Panc1 (cell line): Measurements from ENCODE around the gene KIR3DL3. TPM values are rescaled to one million over a fixed set of nuclear protein-coding genes. Genes with fewer than 3 reads are reported as not detected.

Experiments
- ATAC-seq: fragments of 200-7000 bp; cut with Tn5 transposase; 2 replicates; pipeline ENCODE4 v1.9.1; 2020; ENCODE audit warnings: mild to moderate bottlenecking, moderate library complexity
- BruUV-seq: library from RNA; stranded (reverse); fragments of 400-500 nt; replicated peaks from 2 replicates; lab custom pipeline; 2021; lab: Mats Ljungman, UMichigan
- CTCF ChIA-PET: fragments of 300-600 bp; sonication (Branson Sonifier 250); formaldehyde crosslinking; loops from one replicate; lab custom pipeline; 2022; ENCODE audit warnings: antibody characterized with exemption; lab: Charles Lee
- POLR2A ChIA-PET: fragments of 300-600 bp; sonication (Branson Sonifier 250); formaldehyde crosslinking; loops from one replicate; lab custom pipeline; 2022; ENCODE audit warnings: antibody characterized with exemption; lab: Charles Lee
- DNase-seq: peaks from one replicate; pipeline ENCODE4 v3.0.0-alpha.2; 2010; ENCODE audit warnings: low read depth, low spot score
- H3K27ac ChIP-seq: 2 replicates; pipeline ENCODE4 v1.5.1; 2011; ENCODE audit warnings: mild to moderate bottlenecking, low read length, inconsistent platforms
- H3K27me3 ChIP-seq: fragments of 200-500 bp; sonication (Bioruptor generic); 2 replicates; pipeline ENCODE4 v1.6.0; 2014; ENCODE audit warnings: low read length, inconsistent platforms; ENCODE audit not compliant: control insufficient read depth, insufficient read depth
- H3K36me3 ChIP-seq: fragments of 200-500 bp; sonication (Bioruptor generic); 2 replicates; pipeline ENCODE4 v1.5.1; 2014; ENCODE audit warnings: inconsistent platforms, mild to moderate bottlenecking, low read length, moderate library complexity; ENCODE audit not compliant: control insufficient read depth, insufficient read depth
- H3K4me1 ChIP-seq: 2 replicates; pipeline ENCODE4 v1.5.1; 2011; ENCODE audit warnings: inconsistent platforms, mild to moderate bottlenecking, low read length, moderate library complexity; ENCODE audit not compliant: control insufficient read depth, insufficient read depth
- H3K4me3 ChIP-seq, 2 experiments: 2 replicates each; pipeline ENCODE4 v1.5.1; 2011 to 2012; ENCODE audit warnings: low read depth in 2 of 2, low read length in 2 of 2, mild to moderate bottlenecking in 2 of 2, inconsistent platforms in 1 of 2, moderate library complexity in 1 of 2
- H3K9me3 ChIP-seq: fragments of 200-500 bp; sonication (Bioruptor generic); 2 replicates; pipeline ENCODE4 v1.5.1; 2014; ENCODE audit warnings: low read depth, mild to moderate bottlenecking, inconsistent platforms, low read length, moderate library complexity; ENCODE audit not compliant: control insufficient read depth, insufficient read depth
- CTCF ChIP-seq: fragments of 450-650 bp; IDR thresholded peaks from 2 replicates; pipeline ENCODE4 v1.5.1; 2017; ENCODE audit warnings: mild to moderate bottlenecking
- POLR2AphosphoS5 ChIP-seq: IDR thresholded peaks from 2 replicates; pipeline ENCODE4 v1.6.1; 2012; ENCODE audit warnings: mild to moderate bottlenecking, low read depth, low read length, moderate library complexity
- REST ChIP-seq, 2 experiments: IDR thresholded peaks; 2 replicates each; pipeline ENCODE4 v1.6.1; 2011 to 2012; ENCODE audit warnings: low read depth in 2 of 2, control low read depth in 1 of 2, low read length in 1 of 2, mild to moderate bottlenecking in 1 of 2, moderate library complexity in 1 of 2; ENCODE audit not compliant: insufficient read depth in 1 of 2
- SIN3A ChIP-seq: IDR thresholded peaks from 2 replicates; pipeline ENCODE4 v1.6.1; 2012; ENCODE audit warnings: low read depth, mild to moderate bottlenecking, low read length, moderate library complexity, borderline replicate concordance; ENCODE audit not compliant: insufficient read depth
- TCF7L2 ChIP-seq: IDR thresholded peaks from 2 replicates; pipeline ENCODE4 v1.6.1; 2011; ENCODE audit warnings: mild to moderate bottlenecking, low read depth, low read length, inconsistent platforms
- in situ Hi-C: cut with HindIII; loops from 2 replicates; pipeline ENCODE4 v1.10.0; 2016; ENCODE audit warnings: low sequenced_read_pairs, low pct_unique_long_range_greater_than_20kb
- intact Hi-C: fragments of 100-400 bp; cut with micrococcal nuclease; formaldehyde crosslinking; loops from one replicate; pipeline ENCODE4 v1.10.0; 2022; ENCODE audit not compliant: unreplicated experiment
- total RNA-seq: library from RNA; stranded (reverse); gene quantifications from one replicate; pipeline ENCODE4 v1.2.1, GENCODE V29; 2021; ENCODE audit not compliant: unreplicated experiment

KIR3DL3 gene
- total RNA-seq, 1 experiment from 2014 or later, result not detected

- no TSS peak for BruUV-seq
- POLR2A ChIA-PET, result interaction anchor here (0.5 kb wide), 1 partner anchor 626 kb away, joined by 3 read pairs; no protein-coding TSS in a partner anchor
Measured at GRCh38 chr19:54729416-54730188, 5.4 kb downstream of the KIR3DL3 start.

GRCh38 chr19:54731191-54731590 lies 6.9 kb downstream of the KIR3DL3 start:
- Histone ChIP-seq H3K9me3 (no peaks in the 10 kb centered on the region), H3K27me3 (peaks cover 20% of the 10 kb centered on the region)
- CTCF ChIA-PET, result no interaction called here

More at GRCh38 chr19:54729416-54730188, 5.4 kb downstream of the KIR3DL3 start:
- CTCF ChIA-PET, result no interaction called here
- Histone ChIP-seq H3K9me3 (no peaks in the 10 kb centered on the region), H3K4me3 (no peak overlapping the region), H3K36me3 (no peaks in the 10 kb centered on the region), H3K4me1 (no peaks in the 10 kb centered on the region), H3K27me3 (peaks cover 20% of the 10 kb centered on the region), H3K27ac (no peak overlapping the region)
- DNase-seq, result no peak
- TF ChIP-seq TCF7L2 (no peak), REST (IDR thresholded peaks at IDR 0.05; ENCODE audit: insufficient read depth in 1 of 2, low read depth in 2 of 2, low read length in 1 of 2) (no peak), SIN3A (no peak), POLR2AphosphoS5 (no peak), CTCF (no peak)
- in situ Hi-C loops, result no loop called here
- 0 out of 2 replicates have a peak, but pooled peaks have one; percentile 17 for ATAC-seq
- intact Hi-C loops, result no loop called here

More at GRCh38 chr19:54731191-54731590, 6.9 kb downstream of the KIR3DL3 start:
- POLR2A ChIA-PET, result interaction anchor here (0.6 kb wide), 1 partner anchor 27 kb away, joined by 3 read pairs; no protein-coding TSS in a partner anchor
- Histone ChIP-seq H3K36me3 (no peaks in the 10 kb centered on the region), H3K4me3 (no peak overlapping the region), H3K27ac (no peak overlapping the region), H3K4me1 (no peaks in the 10 kb centered on the region)
- intact Hi-C loops (no loop called here), in situ Hi-C loops (no loop called here)
- no TSS peak for BruUV-seq
- DNase-seq, result no peak
- TF ChIP-seq CTCF, result no peak
- TF ChIP-seq REST (IDR thresholded peaks at IDR 0.05; ENCODE audit: insufficient read depth in 1 of 2, low read depth in 2 of 2, low read length in 1 of 2), result no peak
- TF ChIP-seq SIN3A, result no peak
- TF ChIP-seq POLR2AphosphoS5, result no peak
- TF ChIP-seq TCF7L2, result no peak
- no peak for ATAC-seq
